Uterus (tissue), 4 donors: ENCODE data around the gene ANKFY1. TPM values are rescaled to one million over a fixed set of nuclear protein-coding genes. Genes with fewer than 3 reads are reported as not detected.

Experiments
- DNase-seq, 2 donors: peaks; one replicate each; pipeline ENCODE4 v3.0.0-alpha.2; 2019 to 2020
- H3K27ac ChIP-seq, 2 donors: fragments of 200-600 bp; sonication (generic); 1 replicate in 1 of 2; 2 replicates in 1 of 2; pipeline ENCODE4 v1.5.1; 2016 to 2018
- H3K27me3 ChIP-seq, 2 donors: fragments of 200-600 bp; sonication (generic); one replicate each; pipeline ENCODE4 v1.5.1; 2018 to 2019; ENCODE audit warnings: control low read depth in 1 of 2
- H3K36me3 ChIP-seq, 2 donors: fragments of 200-600 bp; sonication (generic); one replicate each; pipeline ENCODE4 v1.5.1; 2019; ENCODE audit warnings: control low read depth in 1 of 2
- H3K4me1 ChIP-seq, 2 donors: fragments of 200-600 bp; sonication (generic); one replicate each; pipeline ENCODE4 v1.5.1; 2018 to 2019; ENCODE audit warnings: control low read depth in 1 of 2
- H3K4me3 ChIP-seq, 2 donors: fragments of 200-600 bp; sonication (generic); 1 replicate in 1 of 2; 2 replicates in 1 of 2; pipeline ENCODE4 v1.5.1; 2018 to 2019; ENCODE audit warnings: mild to moderate bottlenecking in 1 of 2
- H3K9me3 ChIP-seq, 2 donors: fragments of 200-600 bp; sonication (generic); one replicate each; pipeline ENCODE4 v1.5.1; 2019; ENCODE audit warnings: control low read depth in 1 of 2
- CTCF ChIP-seq, 4 experiments: fragments of 200-600 bp in 2 of 4; fragments of 450-650 bp in 2 of 4; sonication (generic) in 2 of 4; IDR thresholded peaks; one replicate each; pipeline ENCODE4 v1.5.1; 2016 to 2019; ENCODE audit warnings: antibody characterized with exemption in 4 of 4, mild to moderate bottlenecking in 2 of 4, moderate library complexity in 1 of 4
- POLR2A ChIP-seq, 2 donors: fragments of 450-650 bp; IDR thresholded peaks; one replicate each; pipeline ENCODE4 v1.6.1; 2016; ENCODE audit warnings: antibody characterized with exemption in 2 of 2, mild to moderate bottlenecking in 1 of 2, moderate library complexity in 1 of 2
- intact Hi-C: fragments of 100-400 bp; cut with DNase I; formaldehyde crosslinking; loops from one replicate; pipeline ENCODE4 v1.15.1; 2023; ENCODE audit warnings: low total_unique reads
- total RNA-seq, 4 donors: library from RNA; depleted of rRNA in 3 of 4; stranded (reverse); fragments of >200 nt in 3 of 4; gene quantifications; one replicate each; pipeline versions ENCODE4 v1.1.0 to v1.2.4, GENCODE V29; 2014 to 2023
- donor health status: DM: yes; HTN: yes; CAD: no.

The ANKFY1 gene
- total RNA-seq, 4 donors from 2014 or later = 17.6 to 69.5 (median 52.8) TPM

GRCh38 chr17:4209611-4210010 is 54.2 kb downstream of the ANKFY1 start:
- Histone ChIP-seq H3K36me3 (no peaks in the 10 kb centered on the region), H3K27ac (no peak overlapping the region)

GRCh38 chr17:4208238-4208637 is 55.5 kb downstream of the ANKFY1 start:
- no peaks in the 10 kb centered on the region for H3K27me3 ChIP-seq
- peak overlapping the region in 1 of 2 donors; percentile 94 for H3K27ac ChIP-seq
- no peak for DNase-seq
- H3K9me3 ChIP-seq = no peaks in the 10 kb centered on the region
- no peaks in the 10 kb centered on the region for H3K4me1 ChIP-seq
- TF ChIP-seq POLR2A (IDR thresholded peaks at IDR 0.05) (no peak), CTCF (IDR thresholded peaks at IDR 0.05) (no peak)
- no peak overlapping the region for H3K4me3 ChIP-seq
- intact Hi-C loops = no loop called here
- no peaks in the 10 kb centered on the region for H3K36me3 ChIP-seq

More at GRCh38 chr17:4209611-4210010, 54.2 kb downstream of the ANKFY1 start:
- Histone ChIP-seq H3K4me3 (no peak overlapping the region), H3K4me1 (no peaks in the 10 kb centered on the region), H3K9me3 (no peaks in the 10 kb centered on the region), H3K27me3 (no peaks in the 10 kb centered on the region)
- intact Hi-C loops = loop anchor here (5.0 to 10.0 kb wide), 2 partner anchors 55 to 203 kb away; partner anchors contain the start of gene ANKFY1
- no peak for DNase-seq
- TF ChIP-seq POLR2A (IDR thresholded peaks at IDR 0.05) = no peak
- no peak for TF ChIP-seq CTCF (IDR thresholded peaks at IDR 0.05)

GRCh38 chr17:4206962-4207361 is 56.8 kb downstream of the ANKFY1 start:
- intact Hi-C loops = no loop called here
- Histone ChIP-seq H3K27ac (peak overlapping the region in 1 of 2 donors; percentile 94), H3K4me1 (no peaks in the 10 kb centered on the region)

GRCh38 chr17:4205917-4206316 is 57.9 kb downstream of the ANKFY1 start:
- H3K27ac ChIP-seq = peak overlapping the region; percentile 71 to 94
- H3K36me3 ChIP-seq = no peaks in the 10 kb centered on the region
- H3K4me1 ChIP-seq = no peaks in the 10 kb centered on the region
- H3K4me3 ChIP-seq = no peak overlapping the region
- no peak for DNase-seq
- no peaks in the 10 kb centered on the region for H3K27me3 ChIP-seq
- TF ChIP-seq POLR2A (IDR thresholded peaks at IDR 0.05) (no peak), CTCF (IDR thresholded peaks at IDR 0.05) (no peak)
- intact Hi-C loops = no loop called here
- no peaks in the 10 kb centered on the region for H3K9me3 ChIP-seq

More at GRCh38 chr17:4206962-4207361, 56.8 kb downstream of the ANKFY1 start:
- H3K9me3 ChIP-seq = no peaks in the 10 kb centered on the region
- no peak for DNase-seq
- no peaks in the 10 kb centered on the region for H3K27me3 ChIP-seq
- no peaks in the 10 kb centered on the region for H3K36me3 ChIP-seq
- TF ChIP-seq CTCF (IDR thresholded peaks at IDR 0.05) = no peak
- TF ChIP-seq POLR2A (IDR thresholded peaks at IDR 0.05) = no peak
- H3K4me3 ChIP-seq = no peak overlapping the region

GRCh38 chr17:4204710-4205173 is 59.0 kb downstream of the ANKFY1 start:
- Histone ChIP-seq H3K27ac (peak overlapping the region; percentile 71 to 94), H3K4me3 (no peak overlapping the region), H3K36me3 (no peaks in the 10 kb centered on the region), H3K9me3 (no peaks in the 10 kb centered on the region), H3K4me1 (no peaks in the 10 kb centered on the region), H3K27me3 (no peaks in the 10 kb centered on the region)
- intact Hi-C loops = no loop called here
- TF ChIP-seq POLR2A (IDR thresholded peaks at IDR 0.05) (no peak), CTCF (IDR thresholded peaks at IDR 0.05) (no peak)
- peak; percentile 74 to 91 for DNase-seq
